GM19193 (cell line): Measurements from ENCODE around the gene RAB12.

Source experiments
- POLR2A ChIP-seq: IDR thresholded peaks from 4 replicates; pipeline ENCODE4 v1.6.1; 2011; ENCODE audit not compliant: insufficient read depth, insufficient read length; ENCODE audit errors: extremely low read depth

Gene RAB12

GRCh38 chr18:8626414-8627106 lies 17.3 kb downstream of the RAB12 start:
- no peak for TF ChIP-seq POLR2A

GRCh38 chr18:8627107-8627472 lies 17.9 kb downstream of the RAB12 start:
- no peak for TF ChIP-seq POLR2A

GRCh38 chr18:8627540-8627939 lies 18.3 kb downstream of the RAB12 start:
- no peak for TF ChIP-seq POLR2A

GRCh38 chr18:8629602-8630001 lies 20.4 kb downstream of the RAB12 start:
- no peak for TF ChIP-seq POLR2A

GRCh38 chr18:8630546-8630945 lies 21.3 kb downstream of the RAB12 start:
- TF ChIP-seq POLR2A, result no peak

GRCh38 chr18:8631265-8631664 lies 22.0 kb downstream of the RAB12 start:
- TF ChIP-seq POLR2A, result no peak

GRCh38 chr18:8632386-8632785 lies 23.1 kb downstream of the RAB12 start:
- TF ChIP-seq POLR2A, result no peak

- TF ChIP-seq POLR2A, result no peak
These were observed 25.3 kb downstream of the RAB12 start for GRCh38 chr18:8634508-8634907.

GRCh38 chr18:8635087-8635486 lies 25.9 kb downstream of the RAB12 start:
- no peak for TF ChIP-seq POLR2A

- TF ChIP-seq POLR2A, result no peak
These were observed 30.5 kb downstream of the RAB12 start for GRCh38 chr18:8639762-8640161.

GRCh38 chr18:8643326-8643878 lies 34.2 kb downstream of the RAB12 start:
- no peak for TF ChIP-seq POLR2A

GRCh38 chr18:8654503-8655451 lies 45.5 kb downstream of the RAB12 start:
- no peak for TF ChIP-seq POLR2A

- no peak for TF ChIP-seq POLR2A
These were observed 47.0 kb downstream of the RAB12 start for GRCh38 chr18:8656232-8656631.

- TF ChIP-seq POLR2A, result no peak
These were observed 48.0 kb downstream of the RAB12 start for GRCh38 chr18:8657050-8657820.

GRCh38 chr18:8657873-8658470 lies 48.7 kb downstream of the RAB12 start:
- no peak for TF ChIP-seq POLR2A

GRCh38 chr18:8658858-8659485 lies 49.7 kb downstream of the RAB12 start:
- TF ChIP-seq POLR2A, result no peak
